GM19193 (cell line): ENCODE data around the gene SKOR2.

ENCODE experiments used
- POLR2A ChIP-seq: IDR thresholded peaks from 4 replicates; pipeline ENCODE4 v1.6.1; 2011; ENCODE audit not compliant: insufficient read depth, insufficient read length; ENCODE audit errors: extremely low read depth

Gene SKOR2

GRCh38 chr18:47184419-47185050, 66.9 kb downstream of the SKOR2 start:
- TF ChIP-seq POLR2A: no peak

DNA sequence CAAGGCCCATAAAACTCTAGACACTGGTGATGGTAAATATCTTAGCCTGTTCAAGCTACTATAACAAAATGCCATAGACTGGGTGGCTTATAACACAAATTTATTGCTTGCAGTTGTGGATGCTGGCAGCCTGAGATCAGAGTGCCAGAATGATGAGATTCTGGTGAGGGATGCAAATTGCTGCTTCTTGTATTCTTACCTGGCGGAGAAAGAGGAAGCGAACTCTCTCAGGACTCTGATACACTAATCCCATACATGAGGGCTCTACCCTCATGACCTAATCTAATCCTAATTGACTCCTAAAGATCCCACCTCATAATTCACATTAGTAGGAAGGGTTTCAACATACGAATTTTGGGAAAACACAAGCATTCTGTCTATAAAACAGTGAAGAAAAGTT, 70.7 kb downstream of the SKOR2 start:
- no peak for TF ChIP-seq POLR2A

DNA sequence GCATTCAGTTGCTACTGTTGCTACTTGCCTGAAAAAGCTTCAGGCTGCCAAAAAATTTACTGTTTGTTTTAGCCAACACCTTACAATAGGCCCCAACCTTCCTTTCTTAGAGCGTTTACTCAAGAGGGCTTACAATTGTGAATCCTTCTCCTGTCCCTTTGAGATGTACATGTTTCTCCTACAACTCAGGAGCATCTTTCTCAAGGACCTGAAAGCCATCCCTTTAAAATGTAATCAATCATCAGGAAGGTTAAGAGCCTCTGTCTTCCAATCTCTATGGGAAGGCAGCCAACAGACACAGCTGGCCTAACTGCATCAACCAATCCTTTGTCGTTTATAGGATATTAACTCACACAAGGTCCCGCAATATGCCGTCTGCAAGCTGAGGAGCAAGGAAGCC, 71.9 kb downstream of the SKOR2 start:
- TF ChIP-seq POLR2A: no peak

GRCh38 chr18:47175898-47176575, 75.4 kb downstream of the SKOR2 start, which contains the start of gene IER3IP1:
IER3IP1 (minus strand) TSS chr18:47176364; CDS start chr18:47176277, 87 bp downstream.
- TF ChIP-seq POLR2A: peak; percentile 73

GRCh38 chr18:47175283-47175897, 76.1 kb downstream of the SKOR2 start:
- no peak for TF ChIP-seq POLR2A

DNA sequence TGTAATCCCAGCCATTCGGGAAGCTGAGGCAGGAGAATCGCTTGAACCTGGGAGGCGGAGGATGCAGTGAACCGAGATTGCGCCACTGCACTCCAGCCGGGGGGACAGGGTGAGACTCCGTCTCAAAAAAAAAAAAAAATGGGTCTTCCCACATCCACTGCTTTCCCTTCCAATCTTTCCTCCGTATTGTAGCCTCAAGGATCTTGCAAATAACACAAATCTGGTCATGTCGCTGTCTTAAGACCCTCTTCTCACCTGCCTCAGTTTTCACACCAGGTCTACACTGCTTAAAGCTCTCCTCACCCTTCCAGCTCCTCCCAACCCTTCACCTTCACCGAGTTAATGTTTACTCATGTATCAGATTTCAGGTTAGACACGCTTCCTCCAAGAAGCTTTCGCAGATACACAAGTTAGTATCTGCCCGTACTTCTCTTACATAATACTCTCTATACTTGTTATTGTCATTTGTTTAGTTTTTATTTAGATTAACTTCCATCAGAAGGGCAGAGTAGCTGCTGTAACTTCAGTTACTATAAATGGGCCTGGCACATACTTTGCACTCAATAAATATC, 76.8 kb downstream of the SKOR2 start:
- no peak for TF ChIP-seq POLR2A

DNA sequence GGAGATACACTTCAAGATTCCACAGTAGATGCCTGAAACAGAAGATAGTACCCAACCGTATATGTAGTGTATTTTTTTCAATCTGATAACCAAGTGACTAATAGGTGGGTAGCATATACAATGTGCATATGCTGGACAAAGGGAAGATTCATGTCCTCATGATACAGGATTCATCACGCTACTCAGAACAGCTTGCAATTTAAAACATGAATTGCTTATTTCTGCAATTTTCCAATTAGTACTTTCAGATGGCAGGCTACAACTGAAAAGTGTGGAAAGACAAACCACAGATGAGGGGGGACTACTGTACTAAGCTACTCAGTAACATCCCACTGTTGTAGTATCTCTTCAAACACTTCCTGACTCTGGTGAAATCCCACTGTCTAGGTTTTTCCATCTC, 79.0 kb downstream of the SKOR2 start:
- no peak for TF ChIP-seq POLR2A

GRCh38 chr18:47168913-47169312, 82.5 kb downstream of the SKOR2 start:
- no peak for TF ChIP-seq POLR2A

- no peak for TF ChIP-seq POLR2A
These were observed 83.0 kb downstream of the SKOR2 start for GRCh38 chr18:47168509-47168908.

DNA sequence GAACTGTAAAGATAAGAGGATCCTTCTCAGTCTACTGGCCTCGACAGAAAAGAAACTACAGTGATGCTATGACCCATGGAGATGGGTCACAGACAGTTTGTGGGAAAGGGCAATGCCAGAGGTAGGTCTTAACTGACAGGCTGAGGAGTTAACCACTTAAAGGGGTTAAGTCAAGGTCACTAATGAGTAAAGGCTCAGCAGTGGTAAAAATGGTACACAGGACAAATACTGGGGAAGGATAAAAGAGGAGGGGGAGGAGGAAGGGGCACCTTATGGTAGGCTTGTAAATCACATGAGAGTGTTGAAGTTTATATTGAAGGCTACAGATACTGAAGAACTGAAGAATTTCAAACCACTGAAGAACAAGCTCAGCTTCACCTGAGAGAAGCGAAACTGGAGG, 85.2 kb downstream of the SKOR2 start:
- TF ChIP-seq POLR2A: no peak

- TF ChIP-seq POLR2A: no peak
These were observed 88.2 kb downstream of the SKOR2 start for GRCh38 chr18:47163241-47163640.

DNA sequence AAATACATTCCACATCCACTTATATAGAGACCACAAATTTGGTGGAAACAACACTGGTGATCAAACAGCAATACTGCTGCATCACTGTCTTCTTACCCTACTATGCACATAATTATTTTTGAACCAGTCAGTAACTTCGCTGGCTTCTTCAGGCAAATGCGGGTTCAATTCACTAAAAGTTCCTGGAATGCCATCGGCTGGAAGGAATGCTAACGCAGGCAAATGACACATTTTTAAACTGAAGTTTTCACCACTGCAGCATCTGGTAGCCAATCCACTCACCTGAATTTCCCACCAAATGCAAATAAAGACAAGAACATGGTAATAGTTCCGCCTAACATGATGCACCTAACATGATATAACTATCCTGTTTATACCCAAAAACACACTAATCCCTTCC, 91.2 kb downstream of the SKOR2 start:
- TF ChIP-seq POLR2A: no peak
